ENCODE results near the gene PBRM1. TPM values are rescaled to one million over a fixed set of nuclear protein-coding genes. Genes with fewer than 3 reads are reported as not detected.

The PBRM1 gene
- total and polyA plus RNA-seq, 2 donors (not counting 3 experiments of a cell fraction or from before 2014, with no cell fraction given): 26.7 to 87.1 TPM

GRCh38 chr3:52596658-52597265 is 89.0 kb downstream of the PBRM1 start:
- peaks cover 5 to 13% of the 10 kb centered on the region in 2 experiments for H3K36me3 ChIP-seq (ENCODE audit: control insufficient read depth in 2 of 2, extremely low read depth in 1 of 2, insufficient read depth in 2 of 2, low read length in 2 of 2)
- CTCF ChIA-PET: no interaction called here
- DNase-seq (ENCODE audit: low read depth, low spot score) (no peak), FAIRE-seq (no peak)
- no peaks in the 10 kb centered on the region for H3K9me3 ChIP-seq (replicated peaks; ENCODE audit: control insufficient read depth, insufficient read depth, low read length)
- no peak overlapping the region for H3K27ac ChIP-seq (ENCODE audit: insufficient read depth, low read depth, low read length)
- H3K4me3 ChIP-seq (replicated peaks in 1 of 3; ENCODE audit: insufficient read depth in 1 of 3, low read depth in 1 of 3, low read length in 3 of 3): no peak overlapping the region
- intact Hi-C loops (cut with micrococcal nuclease): no loop called here
- H2AFZ ChIP-seq (ENCODE audit: low read depth, low read length): no peak overlapping the region
- no peaks in the 10 kb centered on the region for H3K4me1 ChIP-seq (ENCODE audit: control insufficient read depth, extremely low read depth, insufficient read depth, low read length)
- no peaks in the 10 kb centered on the region for H3K79me2 ChIP-seq (ENCODE audit: control insufficient read depth, insufficient read depth, low read length)
- no peaks in the 10 kb centered on the region for H3K9me1 ChIP-seq (replicated peaks; ENCODE audit: control insufficient read depth, extremely low read depth, insufficient read depth, low read length)
- BruUV-seq (replicated peaks): no TSS peak
- dilution Hi-C loops (cut with MboI; ENCODE audit: extremely low pct_ligation_motif_present, low sequenced_read_pairs): no loop called here
- no peak overlapping the region for H3K9ac ChIP-seq (replicated peaks; ENCODE audit: extremely low read depth, insufficient read depth, low read length)
- no peaks in the 10 kb centered on the region for H3K27me3 ChIP-seq (ENCODE audit: control insufficient read depth in 2 of 2, insufficient read depth in 2 of 2, low read length in 2 of 2)
- no peaks in the 10 kb centered on the region for H4K20me1 ChIP-seq (replicated peaks; ENCODE audit: control insufficient read depth, extremely low read depth, insufficient read depth, low read length)
- TF ChIP-seq FOS (IDR thresholded peaks at IDR 0.05; ENCODE audit: borderline replicate concordance, insufficient read depth, low read length): no peak
- no peak for TF ChIP-seq JUN (IDR thresholded peaks at IDR 0.05; ENCODE audit: borderline replicate concordance, insufficient read depth, insufficient read length, low read depth)
- TF ChIP-seq GATA2 (IDR thresholded peaks at IDR 0.05; ENCODE audit: insufficient read depth, insufficient read length, low read depth, low read length): no peak
- TF ChIP-seq POLR2AphosphoS5 (IDR thresholded peaks at IDR 0.05; ENCODE audit: insufficient read depth, low read depth, low read length): no peak
- TF ChIP-seq MYC (IDR thresholded peaks at IDR 0.05; ENCODE audit: low read depth, low read length): no peak
- H3K4me2 ChIP-seq (ENCODE audit: insufficient read depth, low read length): no peak overlapping the region
- POLR2A ChIA-PET: no interaction called here

- dilution Hi-C loops (cut with MboI; ENCODE audit: extremely low pct_ligation_motif_present, low sequenced_read_pairs) (no loop called here), intact Hi-C loops (cut with micrococcal nuclease) (no loop called here)
- H4K20me1 ChIP-seq (replicated peaks; ENCODE audit: control insufficient read depth, extremely low read depth, insufficient read depth, low read length): no peaks in the 10 kb centered on the region
- H3K79me2 ChIP-seq (ENCODE audit: control insufficient read depth, insufficient read depth, low read length): no peaks in the 10 kb centered on the region
- DNase-seq (ENCODE audit: low read depth, low spot score): no peak
- TF ChIP-seq MYC (IDR thresholded peaks at IDR 0.05; ENCODE audit: low read depth, low read length) (no peak), POLR2AphosphoS5 (IDR thresholded peaks at IDR 0.05; ENCODE audit: insufficient read depth, low read depth, low read length) (no peak), FOS (IDR thresholded peaks at IDR 0.05; ENCODE audit: borderline replicate concordance, insufficient read depth, low read length) (no peak), GATA2 (IDR thresholded peaks at IDR 0.05; ENCODE audit: insufficient read depth, insufficient read length, low read depth, low read length) (no peak), POLR2A (IDR thresholded peaks at IDR 0.05; ENCODE audit: low read depth, low read length) (no peak), MAX (IDR thresholded peaks at IDR 0.05; ENCODE audit: insufficient read depth, insufficient read length) (no peak), EZH2 (IDR thresholded peaks at IDR 0.05; ENCODE audit: borderline replicate concordance, low read depth, low read length, severe bottlenecking) (no peak), JUN (IDR thresholded peaks at IDR 0.05; ENCODE audit: borderline replicate concordance, insufficient read depth, insufficient read length, low read depth) (no peak)
- TF ChIP-seq, protein P1, sequence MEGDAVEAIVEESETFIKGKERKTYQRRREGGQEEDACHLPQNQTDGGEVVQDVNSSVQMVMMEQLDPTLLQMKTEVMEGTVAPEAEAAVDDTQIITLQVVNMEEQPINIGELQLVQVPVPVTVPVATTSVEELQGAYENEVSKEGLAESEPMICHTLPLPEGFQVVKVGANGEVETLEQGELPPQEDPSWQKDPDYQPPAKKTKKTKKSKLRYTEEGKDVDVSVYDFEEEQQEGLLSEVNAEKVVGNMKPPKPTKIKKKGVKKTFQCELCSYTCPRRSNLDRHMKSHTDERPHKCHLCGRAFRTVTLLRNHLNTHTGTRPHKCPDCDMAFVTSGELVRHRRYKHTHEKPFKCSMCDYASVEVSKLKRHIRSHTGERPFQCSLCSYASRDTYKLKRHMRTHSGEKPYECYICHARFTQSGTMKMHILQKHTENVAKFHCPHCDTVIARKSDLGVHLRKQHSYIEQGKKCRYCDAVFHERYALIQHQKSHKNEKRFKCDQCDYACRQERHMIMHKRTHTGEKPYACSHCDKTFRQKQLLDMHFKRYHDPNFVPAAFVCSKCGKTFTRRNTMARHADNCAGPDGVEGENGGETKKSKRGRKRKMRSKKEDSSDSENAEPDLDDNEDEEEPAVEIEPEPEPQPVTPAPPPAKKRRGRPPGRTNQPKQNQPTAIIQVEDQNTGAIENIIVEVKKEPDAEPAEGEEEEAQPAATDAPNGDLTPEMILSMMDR (IDR thresholded peaks at IDR 0.05; ENCODE audit: extremely low read depth in 1 of 2, insufficient read depth in 1 of 2, low read depth in 1 of 2, low read length in 2 of 2): no peak
- no peak overlapping the region for H3K4me3 ChIP-seq (replicated peaks in 1 of 3; ENCODE audit: insufficient read depth in 1 of 3, low read depth in 1 of 3, low read length in 3 of 3)
- H3K9ac ChIP-seq (replicated peaks; ENCODE audit: extremely low read depth, insufficient read depth, low read length): no peak overlapping the region
- CTCF ChIA-PET: interaction anchor here (1.0 kb wide), 1 partner anchor 14 kb away, joined by 3 read pairs; no protein-coding TSS in a partner anchor
- no peaks in the 10 kb centered on the region for H3K4me1 ChIP-seq (ENCODE audit: control insufficient read depth, extremely low read depth, insufficient read depth, low read length)
- no TSS peak for BruUV-seq (replicated peaks)
- peaks cover 0 to 7% of the 10 kb centered on the region in 2 experiments for H3K36me3 ChIP-seq (ENCODE audit: control insufficient read depth in 2 of 2, extremely low read depth in 1 of 2, insufficient read depth in 2 of 2, low read length in 2 of 2)
- H3K4me2 ChIP-seq (ENCODE audit: insufficient read depth, low read length): no peak overlapping the region
- no peaks in the 10 kb centered on the region for H3K9me3 ChIP-seq (replicated peaks; ENCODE audit: control insufficient read depth, insufficient read depth, low read length)
- H3K27me3 ChIP-seq (ENCODE audit: control insufficient read depth in 2 of 2, insufficient read depth in 2 of 2, low read length in 2 of 2): no peaks in the 10 kb centered on the region
- H2AFZ ChIP-seq (ENCODE audit: low read depth, low read length): no peak overlapping the region
- H3K27ac ChIP-seq (ENCODE audit: insufficient read depth, low read depth, low read length): no peak overlapping the region
- H3K9me1 ChIP-seq (replicated peaks; ENCODE audit: control insufficient read depth, extremely low read depth, insufficient read depth, low read length): no peaks in the 10 kb centered on the region
- FAIRE-seq: no peak
- POLR2A ChIA-PET: no interaction called here
Observed at GRCh38 chr3:52593103-52593502, 92.6 kb downstream of the PBRM1 start.
